CD4-positive, alpha-beta T cell treated with Interleukin-1 beta for 1 hour (primary cell): ENCODE results near the gene CCDC86.

Experiments
- DNase-seq, 2 donors: peaks; one replicate each; pipeline ENCODE4 v3.0.0-alpha.2; 2020 to 2022

CCDC86 gene

GRCh38 chr11:60870733-60871377 is 28.9 kb downstream of the CCDC86 start:
- DNase-seq: no peak

- DNase-seq: peak in 1 of 2 donors; percentile 13
Observed at GRCh38 chr11:60871378-60872061, 29.6 kb downstream of the CCDC86 start.

DNA sequence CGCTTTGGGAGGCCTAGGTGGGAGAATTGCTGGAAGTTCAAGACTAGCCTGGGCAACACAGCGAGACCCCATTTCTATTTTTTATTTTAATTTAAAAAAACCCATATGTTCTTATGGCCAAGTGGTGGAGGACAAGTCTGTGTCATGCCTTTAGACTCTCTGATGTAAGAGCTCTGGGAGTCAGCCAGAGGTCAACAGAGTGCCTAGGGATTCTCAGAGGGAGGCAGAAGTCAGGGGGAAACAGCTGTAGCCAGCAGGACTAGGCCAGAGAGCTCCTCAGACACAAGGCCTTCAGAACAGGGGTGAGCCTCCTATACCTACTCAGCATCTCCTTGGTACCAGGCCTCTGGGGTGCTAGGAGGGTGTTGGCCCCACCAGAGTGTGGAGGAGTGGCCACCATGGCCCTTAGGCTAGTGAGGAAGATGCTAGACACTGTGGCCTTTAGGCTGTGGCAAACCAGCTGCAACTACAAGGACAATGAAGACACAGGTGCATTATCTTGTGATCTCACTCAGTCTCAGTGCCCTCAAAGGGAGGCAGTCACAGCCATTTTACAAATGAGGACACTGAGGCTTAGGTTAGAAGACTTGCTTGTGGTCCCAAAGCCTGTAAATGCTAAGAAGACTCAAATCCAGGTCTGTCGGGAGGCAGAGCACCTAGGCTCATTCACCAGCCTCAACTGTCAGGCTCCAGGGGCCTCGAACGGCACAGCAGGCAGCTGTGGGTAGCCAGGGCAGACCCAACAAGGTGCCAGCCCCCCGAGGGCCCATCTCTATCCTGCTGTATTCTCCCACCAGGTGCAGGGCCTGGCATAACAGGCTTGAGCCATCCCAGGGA is 30.4 kb downstream of the CCDC86 start:
- DNase-seq: no peak

DNA sequence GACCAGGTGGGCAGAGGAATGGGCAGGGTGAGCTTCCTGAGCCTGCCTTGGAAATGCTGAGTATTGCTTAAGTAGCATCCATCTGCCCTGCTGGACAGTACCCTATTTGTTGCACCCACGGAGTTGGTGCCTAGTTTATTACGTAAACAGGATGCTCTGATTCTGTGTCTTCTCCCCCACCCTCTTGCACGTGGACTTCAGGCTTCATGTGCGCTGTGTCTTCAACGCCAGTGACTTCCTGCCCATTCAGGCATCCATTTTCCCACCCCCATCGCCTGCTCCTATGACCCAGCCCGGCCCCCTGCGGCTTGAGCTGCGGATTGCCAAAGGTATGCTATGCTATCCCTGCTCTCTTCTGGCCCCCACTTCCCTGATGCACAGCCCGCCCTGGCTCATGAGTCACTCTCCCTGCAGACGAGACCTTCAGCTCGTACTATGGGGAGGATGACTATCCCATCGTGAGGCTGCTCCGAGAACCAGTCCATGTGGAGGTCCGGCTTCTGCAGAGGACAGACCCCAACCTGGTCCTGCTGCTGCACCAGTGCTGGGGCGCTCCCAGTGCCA is 31.1 kb downstream of the CCDC86 start:
- no peak for DNase-seq

DNA sequence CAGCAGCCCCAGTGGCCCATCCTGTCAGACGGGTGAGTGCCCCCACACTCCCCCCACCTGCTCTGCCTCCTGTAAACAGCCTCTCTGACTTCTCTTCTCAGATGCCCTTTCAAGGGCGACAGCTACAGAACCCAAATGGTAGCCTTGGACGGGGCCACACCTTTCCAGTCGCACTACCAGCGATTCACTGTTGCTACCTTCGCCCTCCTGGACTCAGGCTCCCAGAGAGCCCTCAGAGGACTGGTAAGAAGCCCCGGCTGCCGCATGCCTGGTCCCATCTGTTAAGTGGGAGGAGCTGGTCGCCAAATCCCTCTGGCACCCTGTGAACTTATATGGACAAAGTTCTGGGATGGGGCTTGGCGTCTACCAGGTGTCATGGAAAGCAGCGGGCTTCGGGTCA is 31.6 kb downstream of the CCDC86 start:
- no peak for DNase-seq

DNA sequence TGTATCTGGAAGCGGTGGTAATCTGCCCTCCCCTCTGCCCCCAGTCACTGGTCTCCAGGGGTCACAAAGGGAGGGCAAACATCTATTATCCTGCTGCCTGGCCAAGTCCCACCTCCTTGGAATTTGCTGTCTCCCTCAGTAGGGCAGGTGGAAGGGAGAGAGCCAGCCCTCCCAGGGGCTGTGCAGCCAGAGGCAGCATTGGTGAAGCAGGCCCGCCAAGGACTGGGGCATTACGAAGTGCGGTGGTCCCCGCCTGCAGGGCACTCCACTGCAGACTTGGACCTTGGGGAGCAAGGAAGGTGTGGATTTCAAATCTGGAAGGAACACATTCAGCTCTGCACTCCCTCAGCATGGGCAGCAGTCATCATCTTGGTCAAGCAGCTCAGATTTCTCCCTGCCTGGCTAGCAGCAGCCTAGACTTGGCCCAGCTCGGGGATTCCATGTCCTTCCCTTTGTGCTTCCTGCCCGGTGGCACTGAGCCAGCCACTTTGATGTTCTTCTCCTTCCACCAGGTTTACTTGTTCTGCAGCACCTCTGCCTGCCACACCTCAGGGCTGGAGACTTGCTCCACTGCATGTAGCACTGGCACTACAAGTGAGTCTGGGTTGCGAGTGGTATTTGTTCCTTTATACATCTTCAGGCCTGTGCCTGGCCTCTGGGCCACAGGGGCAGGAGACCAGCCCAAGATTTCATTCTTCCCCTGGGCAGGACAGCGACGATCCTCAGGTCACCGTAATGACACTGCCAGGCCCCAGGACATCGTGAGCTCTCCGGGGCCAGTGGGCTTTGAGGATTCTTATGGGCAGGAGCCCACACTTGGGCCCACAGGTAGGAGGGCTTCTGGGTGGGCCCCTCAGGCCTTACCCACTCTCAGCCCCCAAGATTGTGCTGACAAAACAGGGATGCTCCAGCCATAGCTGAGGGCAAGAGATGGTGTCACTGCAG is 32.8 kb downstream of the CCDC86 start:
- no peak for DNase-seq

DNA sequence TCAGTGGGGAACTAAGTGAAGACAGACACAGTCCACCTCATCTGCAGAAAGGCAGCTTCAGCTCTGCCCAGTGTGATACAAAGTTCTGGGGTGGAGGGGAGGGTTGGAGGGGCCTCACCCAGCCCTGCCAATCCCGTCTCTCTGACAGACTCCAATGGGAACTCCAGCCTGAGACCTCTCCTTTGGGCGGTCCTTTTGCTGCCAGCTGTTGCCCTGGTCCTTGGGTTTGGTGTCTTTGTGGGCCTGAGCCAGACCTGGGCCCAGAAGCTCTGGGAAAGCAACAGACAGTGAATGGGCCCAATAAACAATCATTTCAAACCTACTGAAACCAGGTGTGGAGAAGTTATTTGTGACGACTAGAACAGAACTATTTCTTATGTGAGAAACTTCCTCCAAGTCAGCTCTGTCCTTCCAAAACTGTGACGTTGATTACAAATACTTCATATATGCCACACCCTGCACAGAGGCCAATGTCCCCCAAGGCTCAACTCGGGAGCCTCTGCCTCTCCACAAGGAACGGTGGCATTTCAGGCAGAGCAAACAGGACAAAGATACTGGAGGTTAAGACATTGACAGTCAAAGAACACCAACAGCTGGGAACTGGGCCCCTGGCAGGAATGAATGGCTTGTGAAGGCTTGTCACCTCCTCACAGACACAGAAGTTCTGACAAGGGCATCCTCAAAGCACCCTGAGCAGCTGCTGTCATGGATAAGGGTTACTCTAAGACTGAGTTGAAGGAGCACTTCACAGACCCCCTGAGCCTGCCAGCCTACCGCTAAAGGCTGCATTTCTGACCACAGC is 33.7 kb downstream of the CCDC86 start:
- no peak for DNase-seq

DNA sequence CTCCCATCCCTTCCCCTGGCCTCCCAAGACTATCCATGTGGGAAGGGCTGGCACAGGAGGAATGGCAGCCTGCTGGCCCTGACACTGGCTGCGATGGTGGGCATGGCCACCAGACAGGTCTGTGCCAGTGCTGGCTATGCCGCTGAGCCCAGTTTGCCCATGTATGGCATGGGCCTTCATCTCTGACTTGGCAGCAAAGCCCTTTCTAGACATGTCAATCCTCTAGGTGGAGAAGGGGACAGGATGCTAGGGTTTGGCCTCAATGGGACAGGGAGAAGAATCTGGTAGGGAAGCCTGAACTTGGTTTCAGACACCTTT is 34.2 kb downstream of the CCDC86 start:
- no peak for DNase-seq

GRCh38 chr11:60878245-60879101 is 36.6 kb downstream of the CCDC86 start:
- no peak for DNase-seq

DNA sequence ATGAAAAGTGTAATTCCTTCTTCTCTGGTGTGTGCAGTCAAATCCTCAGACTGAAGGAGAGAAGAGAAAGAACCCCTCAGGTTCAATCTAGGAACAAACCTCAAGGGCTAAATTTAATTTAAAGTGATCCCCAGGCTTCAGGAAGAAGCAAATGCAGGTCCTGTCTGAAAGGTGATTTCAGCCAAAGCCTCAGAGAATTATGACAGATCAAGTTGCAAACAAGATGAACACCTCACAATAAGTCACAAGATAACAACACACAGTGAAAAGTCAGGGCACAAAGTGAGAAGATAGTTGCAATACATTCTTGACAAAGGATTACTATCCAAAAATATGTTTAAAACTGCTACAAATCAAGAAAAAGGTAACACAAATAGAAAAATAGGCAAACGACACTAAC is 37.2 kb downstream of the CCDC86 start:
- no peak for DNase-seq

DNA sequence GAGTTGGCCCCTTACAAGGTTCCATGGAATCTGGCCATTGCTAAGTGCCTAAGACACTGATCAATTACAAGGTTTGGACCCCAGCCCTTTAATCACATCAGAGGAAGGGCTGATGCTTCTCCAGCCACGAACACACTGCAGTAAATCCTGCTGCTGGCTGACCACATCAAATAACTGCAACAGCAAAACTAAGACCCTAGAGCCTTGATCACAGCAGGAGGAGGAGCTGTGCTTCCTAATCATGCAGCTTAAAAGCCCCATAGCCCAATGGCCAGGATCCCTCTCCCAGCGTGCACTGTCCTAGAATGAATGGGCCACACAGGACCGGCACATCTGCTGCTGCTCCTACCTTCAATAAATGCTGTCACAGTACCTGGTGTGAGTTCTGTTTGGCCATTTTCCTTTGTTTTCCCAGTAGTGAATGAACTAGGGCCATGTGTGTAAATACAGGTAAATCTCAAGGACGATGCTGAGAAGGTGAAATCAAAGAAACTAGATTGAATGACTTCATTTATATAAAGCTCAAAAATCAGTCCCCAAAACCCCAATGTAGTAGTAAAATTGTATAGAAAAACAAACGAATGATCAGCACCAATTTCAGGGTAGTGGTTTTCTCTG is 38.2 kb downstream of the CCDC86 start:
- no peak for DNase-seq

DNA sequence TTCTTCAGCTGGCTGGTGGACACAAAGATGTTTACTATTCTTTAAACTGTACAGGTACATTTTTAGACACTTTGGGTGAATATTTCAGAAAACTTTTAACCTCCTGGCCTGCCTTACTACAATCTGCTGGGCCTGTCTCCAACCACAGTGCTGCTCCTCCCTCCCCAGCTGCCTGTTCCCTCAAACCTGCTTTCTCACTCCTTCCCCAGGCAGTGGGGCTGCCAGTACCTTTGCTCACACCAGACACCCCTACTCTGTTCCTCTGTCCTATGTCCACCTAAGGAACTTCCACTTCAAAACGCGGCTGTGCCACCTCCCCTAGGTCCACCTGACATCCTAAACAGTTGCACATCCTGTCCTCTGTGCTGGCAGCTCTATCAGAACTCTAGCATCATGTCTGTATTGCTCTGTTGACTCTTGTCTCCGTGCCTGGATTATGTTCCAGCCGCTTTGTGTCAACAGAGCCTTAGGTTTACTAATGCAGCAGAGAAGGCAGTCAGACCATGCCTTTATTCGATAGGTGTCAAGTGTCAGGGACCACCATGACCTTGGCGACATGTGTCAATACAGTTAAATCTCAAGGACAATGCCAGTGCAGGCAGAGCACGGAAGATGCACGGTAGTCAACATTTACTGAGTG is 38.9 kb downstream of the CCDC86 start:
- no peak for DNase-seq

DNA sequence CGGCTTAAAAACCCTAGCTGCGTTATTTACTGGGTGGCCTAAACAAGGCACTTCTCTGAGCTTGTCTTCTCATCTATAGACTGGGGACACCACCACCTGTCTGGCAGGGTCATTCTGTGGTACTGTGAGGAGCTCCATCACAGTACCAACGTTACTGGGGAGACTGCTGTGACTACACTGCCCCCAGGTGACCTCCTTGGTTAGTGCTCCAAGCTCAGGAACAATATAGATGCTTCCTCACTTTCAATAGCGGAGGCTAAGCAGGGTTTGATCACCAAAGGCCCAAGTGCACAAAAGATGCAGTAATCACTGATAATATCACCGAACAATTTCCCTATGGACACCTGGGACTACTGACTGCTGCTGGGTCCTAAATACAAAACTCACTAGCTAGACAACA is 45.6 kb downstream of the CCDC86 start:
- peak; percentile 37 to 42 for DNase-seq

DNA sequence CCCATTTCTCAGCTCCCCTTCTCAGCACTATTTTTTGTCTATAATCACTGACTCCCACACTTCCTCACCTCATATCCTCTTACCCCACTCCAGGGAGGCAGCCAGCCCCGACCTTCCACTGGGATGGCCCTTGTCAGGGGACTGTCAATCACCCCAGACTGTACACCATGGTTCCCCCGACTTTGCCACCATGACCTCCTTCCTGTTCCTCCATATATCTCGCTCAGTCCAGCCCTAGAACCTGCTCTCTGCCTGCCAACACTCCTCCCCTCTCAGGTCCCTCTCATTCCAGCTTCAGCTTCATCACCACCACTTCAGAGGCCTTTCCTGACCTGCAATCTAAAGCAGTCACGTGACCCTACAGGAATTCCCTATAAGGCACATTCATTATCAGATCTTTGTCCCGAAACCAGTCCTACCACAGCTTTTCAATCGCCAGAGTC is 48.0 kb downstream of the CCDC86 start:
- no peak for DNase-seq

DNA sequence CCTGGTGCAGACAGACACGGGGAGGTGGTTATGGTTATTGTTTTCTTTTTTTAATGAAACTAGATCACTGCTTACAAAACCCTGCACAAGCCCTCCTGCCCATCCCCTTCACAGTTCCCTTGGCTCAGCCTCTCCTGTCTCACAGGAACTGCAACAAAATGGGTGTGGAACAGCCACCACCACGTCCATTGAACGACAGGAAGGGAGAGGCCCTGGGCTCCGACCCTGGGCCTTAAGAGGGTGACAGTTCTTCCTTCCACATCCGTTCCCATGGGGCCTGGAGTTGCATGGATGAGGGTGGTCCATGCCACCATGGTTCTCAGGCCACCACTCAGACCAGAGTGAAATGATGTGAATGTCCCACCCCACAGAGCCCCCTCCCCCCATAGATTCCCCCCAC is 48.8 kb downstream of the CCDC86 start:
- DNase-seq: no peak

- DNase-seq: no peak
Observed at GRCh38 chr11:60891103-60891741, 49.3 kb downstream of the CCDC86 start.

DNA sequence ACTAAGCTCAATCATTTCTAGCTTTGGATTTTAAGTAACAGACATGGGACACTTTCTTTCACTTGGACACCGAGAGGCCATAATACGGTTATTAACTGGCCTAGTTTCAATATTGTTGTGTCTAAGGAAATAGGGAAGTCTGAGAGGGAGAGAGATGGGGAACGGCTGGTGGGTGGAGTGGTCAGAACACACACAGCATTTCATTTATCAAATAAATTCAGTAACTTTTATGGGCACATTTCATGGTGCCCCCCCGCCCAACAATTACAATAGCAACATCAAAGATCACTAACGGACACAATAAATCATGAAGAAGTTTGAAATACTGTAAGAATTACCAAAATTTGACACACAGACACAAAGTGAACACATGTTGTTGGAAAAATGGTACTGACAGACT is 53.8 kb downstream of the CCDC86 start:
- DNase-seq: no peak

DNA sequence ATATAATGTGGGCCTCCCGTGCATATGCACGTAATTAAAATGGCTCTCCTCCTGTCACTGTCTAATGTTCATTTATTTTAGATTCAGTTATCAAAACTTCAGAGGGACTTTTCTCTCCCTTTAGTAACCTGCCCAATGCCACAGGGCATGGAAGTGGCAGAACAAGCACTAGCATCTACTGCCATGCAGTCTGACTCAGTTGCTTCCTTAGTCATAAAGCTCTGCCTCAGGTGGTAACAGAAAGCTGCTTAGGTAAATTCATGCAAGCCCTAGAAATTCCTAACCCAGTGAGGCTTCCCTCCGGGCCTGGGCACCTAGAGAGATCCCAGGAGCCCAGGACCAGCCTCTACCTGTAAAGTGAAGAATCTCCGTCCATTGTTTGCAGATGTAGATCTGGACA is 55.6 kb downstream of the CCDC86 start:
- DNase-seq: no peak
